ENCODE results near the gene HAUS1.
A peak's percentile ranks its signal among the peaks of the same experiment; 100 is the strongest.
"Not testable (repeated sequence)": the region's sequence is repeated elsewhere in the genome, so short reads cannot be mapped to it uniquely, and the experiment has no call there.

The HAUS1 gene

GRCh38 chr18:46104128-46104911, at the start of gene HAUS1:
TSS of gene HAUS1 (plus strand) at chr18:46104385. CDS start at chr18:46104412, 27 bp downstream.
- peak; percentile 94 for DNase-seq (ENCODE audit: low spot score)

- no peak for DNase-seq (ENCODE audit: low spot score)
These were observed 49.0 kb upstream of the HAUS1 start for GRCh38 chr18:46054956-46055837.

GRCh38 chr18:46055838-46056230, 48.4 kb upstream of the HAUS1 start:
- DNase-seq (ENCODE audit: low spot score), result no peak

GRCh38 chr18:46060359-46060841, 43.8 kb upstream of the HAUS1 start:
- DNase-seq (ENCODE audit: low spot score), result no peak

GRCh38 chr18:46061387-46061786, 42.8 kb upstream of the HAUS1 start:
- no peak for DNase-seq (ENCODE audit: low spot score)

- no peak for DNase-seq (ENCODE audit: low spot score)
These were observed 42.4 kb upstream of the HAUS1 start for GRCh38 chr18:46061796-46062195.

GRCh38 chr18:46062781-46063180, 41.4 kb upstream of the HAUS1 start:
- DNase-seq (ENCODE audit: low spot score), result no peak

GRCh38 chr18:46067438-46068007, 36.7 kb upstream of the HAUS1 start:
- DNase-seq (ENCODE audit: low spot score), result no peak

- no peak for DNase-seq (ENCODE audit: low spot score)
These were observed 35.4 kb upstream of the HAUS1 start for GRCh38 chr18:46068763-46069162.

- no peak for DNase-seq (ENCODE audit: low spot score)
These were observed 34.7 kb upstream of the HAUS1 start for GRCh38 chr18:46069524-46069923.

GRCh38 chr18:46070232-46070631, 34.0 kb upstream of the HAUS1 start:
- no peak for DNase-seq (ENCODE audit: low spot score)

GRCh38 chr18:46070815-46071652, 33.2 kb upstream of the HAUS1 start:
- DNase-seq (ENCODE audit: low spot score), result no peak

- peak; percentile 87 for DNase-seq (ENCODE audit: low spot score)
These were observed 32.4 kb upstream of the HAUS1 start, which contains the start of gene PSTPIP2 for GRCh38 chr18:46071653-46072375. TSS of gene PSTPIP2 (minus strand) at chr18:46072260. CDS start at chr18:46072188, 72 bp downstream.

- no peak for DNase-seq (ENCODE audit: low spot score)
These were observed 31.8 kb upstream of the HAUS1 start for GRCh38 chr18:46072376-46072867.

- DNase-seq (ENCODE audit: low spot score), result no peak
These were observed 31.2 kb upstream of the HAUS1 start for GRCh38 chr18:46072959-46073358.

GRCh38 chr18:46073474-46074331, 30.5 kb upstream of the HAUS1 start:
- peak; percentile 73 for DNase-seq (ENCODE audit: low spot score)

GRCh38 chr18:46079336-46079735, 24.8 kb upstream of the HAUS1 start:
- no peak for DNase-seq (ENCODE audit: low spot score)

- DNase-seq (ENCODE audit: low spot score), result no peak
These were observed 24.0 kb upstream of the HAUS1 start for GRCh38 chr18:46080156-46080555.

GRCh38 chr18:46084431-46084830, 19.8 kb upstream of the HAUS1 start:
- no peak for DNase-seq (ENCODE audit: low spot score)

- DNase-seq (ENCODE audit: low spot score), result not testable (repeated sequence)
These were observed 15.7 kb upstream of the HAUS1 start for GRCh38 chr18:46088501-46088900.

Data from GM03348 (cell line).